Lung (tissue), 12 donors: Measurements from ENCODE around the gene ADCY3. TPM values are rescaled to one million over a fixed set of nuclear protein-coding genes. Genes with fewer than 3 reads are reported as not detected.
A peak's percentile ranks its signal among the peaks of the same experiment; 100 is the strongest.

Experiments
- ATAC-seq: fragments of 200-7000 bp; cut with Tn5 transposase; one replicate; pipeline ENCODE4 v1.9.1; 2020; ENCODE audit warnings: moderate number of reproducible peaks; ENCODE audit not compliant: insufficient read depth, low FRiP score
- DNase-seq, 3 donors: peaks; one replicate each; pipeline ENCODE4 v3.0.0-alpha.2; 2013 to 2017
- H3K27ac ChIP-seq, 2 donors: one replicate each; pipeline ENCODE4 v1.5.1; 2013; ENCODE audit warnings: mild to moderate bottlenecking in 2 of 2, moderate library complexity in 2 of 2, control low read depth in 1 of 2, inconsistent platforms in 1 of 2, low read depth in 1 of 2, low read length in 1 of 2
- H3K27me3 ChIP-seq, 3 donors: one replicate each; pipeline ENCODE4 v1.5.1; 2013; ENCODE audit warnings: low read length in 2 of 3; ENCODE audit not compliant: control insufficient read depth in 3 of 3, insufficient read depth in 3 of 3
- H3K36me3 ChIP-seq, 4 donors: one replicate each; pipeline ENCODE4 v1.5.1; 2013; ENCODE audit warnings: low read length in 4 of 4, mild to moderate bottlenecking in 1 of 4, moderate library complexity in 1 of 4; ENCODE audit not compliant: control insufficient read depth in 4 of 4, insufficient read depth in 4 of 4
- H3K4me1 ChIP-seq, 5 donors: one replicate each; pipeline ENCODE4 v1.5.1; 2013; ENCODE audit warnings: low read length in 5 of 5, mild to moderate bottlenecking in 2 of 5, moderate library complexity in 1 of 5; ENCODE audit not compliant: control insufficient read depth in 5 of 5, insufficient read depth in 5 of 5
- H3K4me3 ChIP-seq: one replicate; pipeline ENCODE4 v1.5.1; 2013; ENCODE audit warnings: mild to moderate bottlenecking, control low read depth, moderate library complexity
- H3K9ac ChIP-seq, 2 donors: one replicate each; pipeline ENCODE4 v1.5.1; 2013; ENCODE audit warnings: low read length in 2 of 2, control low read depth in 1 of 2; ENCODE audit not compliant: insufficient read depth in 1 of 2
- H3K9me3 ChIP-seq, 4 donors: one replicate each; pipeline ENCODE4 v1.5.1; 2013; ENCODE audit warnings: low read length in 3 of 4, mild to moderate bottlenecking in 1 of 4, moderate library complexity in 1 of 4; ENCODE audit not compliant: control insufficient read depth in 4 of 4, insufficient read depth in 3 of 4
- CTCF ChIP-seq: IDR thresholded peaks from 2 replicates; pipeline ENCODE4 v1.5.1; 2012; ENCODE audit warnings: mild to moderate bottlenecking; ENCODE audit errors: control extremely low read depth, extremely low read depth
- WGBS, 2 donors: extraction: QIAGEN DNeasy Blood & Tissue Kit; methylation state at CpG; one replicate each; pipeline ENCODE4 v1.1.7; 2013; 5-methylcytosine and 5-hydroxymethylcytosine counted together
- polyA plus RNA-seq, 2 donors: library from polyadenylated mRNA; stranded (reverse); fragments of 200-250 nt; gene quantifications; one replicate each; pipeline ENCODE4 v1.2.1, GENCODE V29; 2013
- total RNA-seq, 2 donors: library from RNA; depleted of rRNA in 1 of 2; stranded (reverse); fragments of >200 nt in 1 of 2; gene quantifications; one replicate each; pipeline ENCODE4 v1.2.1, GENCODE V29; 2014 to 2021
- donor health status: control.
- donor health status: control.
- donor health status: Bipolar disorder and iron deficiency.
- donor health status: healthy.
- donor health status: DM: yes; HTN: yes; CAD: no.

ADCY3 gene
- total and polyA plus RNA-seq, 4 donors: 27.9 to 74.8 (median 45.8) TPM

- WGBS, 2 donors: 97 to 98% methylated on average over 5 of the region's 5 CpGs
- no peak for ATAC-seq
- TF ChIP-seq CTCF: no peak
- no peak overlapping the region for H3K27ac ChIP-seq
- peaks cover 0 to 3% (median 0%) of the 10 kb centered on the region in 4 donors for H3K36me3 ChIP-seq
- H3K4me3 ChIP-seq: no peak overlapping the region
- peaks cover 0 to 15% (median 0%) of the 10 kb centered on the region in 5 donors for H3K4me1 ChIP-seq
- no peak overlapping the region for H3K9ac ChIP-seq
- no peak for DNase-seq
- peaks cover 0 to 6% (median 0%) of the 10 kb centered on the region in 4 donors for H3K9me3 ChIP-seq
- no peaks in the 10 kb centered on the region for H3K27me3 ChIP-seq
Measured at GRCh38 chr2:24845691-24846090, 74.3 kb downstream of the ADCY3 start.

GRCh38 chr2:24844023-24844685 lies 75.9 kb downstream of the ADCY3 start:
- 94 to 97% methylated on average over 9 of the region's 9 CpGs for WGBS, 2 donors
- TF ChIP-seq CTCF: no peak
- Histone ChIP-seq H3K9me3 (peaks cover 0 to 6% (median 0%) of the 10 kb centered on the region in 4 donors), H3K4me1 (peaks cover 0 to 10% (median 0%) of the 10 kb centered on the region in 5 donors), H3K27ac (no peak overlapping the region), H3K27me3 (no peaks in the 10 kb centered on the region), H3K36me3 (peaks cover 0 to 10% (median 0%) of the 10 kb centered on the region in 4 donors), H3K9ac (no peak overlapping the region), H3K4me3 (no peak overlapping the region)
- no peak for ATAC-seq
- no peak for DNase-seq

- DNase-seq: peak; percentile 53 to 77 (median 72)
Measured at GRCh38 chr2:24843330-24843860, 76.6 kb downstream of the ADCY3 start.

More at GRCh38 chr2:24843330-24843860, 76.6 kb downstream of the ADCY3 start:
- Histone ChIP-seq H3K4me1 (peaks cover 0 to 10% (median 0%) of the 10 kb centered on the region in 5 donors), H3K27me3 (no peaks in the 10 kb centered on the region), H3K9ac (no peak overlapping the region), H3K4me3 (no peak overlapping the region), H3K9me3 (peaks cover 0 to 2% (median 0%) of the 10 kb centered on the region in 4 donors), H3K36me3 (peaks cover 0 to 10% (median 0%) of the 10 kb centered on the region in 4 donors), H3K27ac (no peak overlapping the region)
- no peak for ATAC-seq
- 90 to 91% methylated on average over 12 of the region's 12 CpGs for WGBS, 2 donors
- no peak for TF ChIP-seq CTCF
